Endothelial cell of umbilical vein (primary cell): ENCODE measurements around the gene IDNK. TPM values are rescaled to one million over a fixed set of nuclear protein-coding genes. Genes with fewer than 3 reads are reported as not detected.

Experiments used
- BruUV-seq: library from RNA; stranded (reverse); fragments of 400-500 nt; replicated peaks from 2 replicates; lab custom pipeline; 2021; lab: Mats Ljungman, UMichigan
- CTCF ChIA-PET: fragments of 300-600, 350-600 bp; sonication (Branson Sonifier 250); formaldehyde crosslinking; loops from one replicate; lab custom pipeline; 2021; ENCODE audit warnings: antibody characterized with exemption, inconsistent platforms; lab: Charles Lee
- POLR2A ChIA-PET: fragments of 300-600, 350-600 bp; sonication (Branson Sonifier 250); formaldehyde crosslinking; loops from one replicate; lab custom pipeline; 2021; ENCODE audit warnings: antibody characterized with exemption, inconsistent platforms; lab: Charles Lee
- DNase-seq: peaks from one replicate; pipeline ENCODE4 v3.0.0-alpha.2; 2011; ENCODE audit warnings: low read depth, low spot score
- FAIRE-seq: peaks from 2 replicates; lab custom pipeline; 2011; peaks lifted over from hg19 to GRCh38; lab: Jason Lieb, UNC
- H2AFZ ChIP-seq: 2 replicates; pipeline ENCODE4 v1.6.0; 2012; ENCODE audit warnings: low read depth, low read length, control low read depth, inconsistent platforms
- H3K27ac ChIP-seq: 2 replicates; pipeline ENCODE4 v1.5.1; 2011; ENCODE audit warnings: low read depth, mild to moderate bottlenecking, control low read depth, low read length, moderate library complexity; ENCODE audit not compliant: insufficient read depth
- H3K27me3 ChIP-seq, 2 experiments: 2 replicates each; pipeline versions ENCODE4 v1.6.0 to v1.6.1; 2011; ENCODE audit warnings: low read length in 2 of 2, mixed read lengths in 1 of 2; ENCODE audit not compliant: control insufficient read depth in 2 of 2, insufficient read depth in 2 of 2
- H3K36me3 ChIP-seq, 2 experiments: 2 replicates in 1 of 2; 3 replicates in 1 of 2; pipeline ENCODE4 v1.5.1; 2011; ENCODE audit warnings: low read length in 2 of 2, mild to moderate bottlenecking in 1 of 2, moderate library complexity in 1 of 2; ENCODE audit not compliant: control insufficient read depth in 2 of 2, insufficient read depth in 2 of 2; ENCODE audit errors: extremely low read depth in 1 of 2
- H3K4me1 ChIP-seq: 3 replicates; pipeline ENCODE4 v1.5.1; 2011; ENCODE audit warnings: mild to moderate bottlenecking, low read length; ENCODE audit not compliant: control insufficient read depth, insufficient read depth; ENCODE audit errors: extremely low read depth
- H3K4me2 ChIP-seq: 2 replicates; pipeline ENCODE4 v1.6.1; 2011; ENCODE audit warnings: low read length, control low read depth, mixed read lengths; ENCODE audit not compliant: insufficient read depth
- H3K4me3 ChIP-seq, 3 experiments: fragments of 200-600 bp in 1 of 3; sonication (generic), shearing (Covaris generic) in 1 of 3; replicated peaks in 1 of 3; 2 replicates each; pipeline ENCODE4 v1.5.1; 2011 to 2016; ENCODE audit warnings: control low read depth in 3 of 3, low read length in 3 of 3, mild to moderate bottlenecking in 2 of 3, inconsistent platforms in 1 of 3, low read depth in 1 of 3, moderate library complexity in 1 of 3; ENCODE audit not compliant: insufficient read depth in 1 of 3
- H3K79me2 ChIP-seq: 2 replicates; pipeline ENCODE4 v1.6.0; 2012; ENCODE audit warnings: low read length, inconsistent platforms; ENCODE audit not compliant: control insufficient read depth, insufficient read depth
- H3K9ac ChIP-seq: replicated peaks from 2 replicates; pipeline ENCODE3; 2011; ENCODE audit warnings: low read length, control low read depth; ENCODE audit not compliant: insufficient read depth; ENCODE audit errors: extremely low read depth
- H3K9me1 ChIP-seq: replicated peaks from 3 replicates; pipeline ENCODE4 v1.6.0; 2011; ENCODE audit warnings: mild to moderate bottlenecking, low read length; ENCODE audit not compliant: control insufficient read depth, insufficient read depth; ENCODE audit errors: extremely low read depth
- H3K9me3 ChIP-seq: replicated peaks from 2 replicates; pipeline ENCODE4 v1.5.1; 2012; ENCODE audit warnings: low read length, inconsistent platforms; ENCODE audit not compliant: control insufficient read depth, insufficient read depth
- H4K20me1 ChIP-seq: replicated peaks from 2 replicates; pipeline ENCODE3; 2011; ENCODE audit warnings: mild to moderate bottlenecking, low read length; ENCODE audit not compliant: control insufficient read depth, insufficient read depth; ENCODE audit errors: extremely low read depth
- EZH2 ChIP-seq: IDR thresholded peaks from 2 replicates; pipeline ENCODE4 v1.6.1; 2012; ENCODE audit warnings: borderline replicate concordance, low read depth, mild to moderate bottlenecking, moderate library complexity, low read length, inconsistent platforms; ENCODE audit not compliant: severe bottlenecking
- FOS ChIP-seq: IDR thresholded peaks from 2 replicates; pipeline ENCODE4 v1.6.1; 2011; ENCODE audit warnings: mild to moderate bottlenecking, low read length, moderate library complexity, borderline replicate concordance; ENCODE audit not compliant: insufficient read depth
- GATA2 ChIP-seq: IDR thresholded peaks from 2 replicates; pipeline ENCODE4 v1.7.0; 2011; ENCODE audit warnings: low read depth, mild to moderate bottlenecking, moderate library complexity, mixed read lengths, low read length; ENCODE audit not compliant: insufficient read length, insufficient read depth
- JUN ChIP-seq: IDR thresholded peaks from 2 replicates; pipeline ENCODE4 v1.6.1; 2011; ENCODE audit warnings: borderline replicate concordance, low read depth; ENCODE audit not compliant: insufficient read length, insufficient read depth
- MYC ChIP-seq: IDR thresholded peaks from one replicate; pipeline ENCODE4 v1.6.1; 2011; ENCODE audit warnings: mild to moderate bottlenecking, low read depth, low read length
- POLR2A ChIP-seq: IDR thresholded peaks from 2 replicates; pipeline ENCODE4 v1.6.1; 2012; ENCODE audit warnings: low read depth, mild to moderate bottlenecking, control low read depth, low read length
- POLR2AphosphoS5 ChIP-seq: IDR thresholded peaks from 2 replicates; pipeline ENCODE4 v1.6.1; 2012; ENCODE audit warnings: low read depth, mild to moderate bottlenecking, control low read depth, low read length, moderate library complexity; ENCODE audit not compliant: insufficient read depth
- dilution Hi-C: fragments of 300-500 bp; cut with MboI; formaldehyde crosslinking; loops from one replicate; pipeline ENCODE4 v1.15.0; 2019; ENCODE audit warnings: low sequenced_read_pairs; ENCODE audit not compliant: extremely low pct_ligation_motif_present
- intact Hi-C: fragments of 100-400 bp; cut with micrococcal nuclease; formaldehyde crosslinking; loops from one replicate; pipeline ENCODE4 v1.10.0; 2022
- polyA plus RNA-seq, 4 experiments: library from polyadenylated mRNA; depleted of rRNA in 3 of 4; stranded (reverse) in 3 of 4; unstranded in 1 of 4; fragments of >200 nt; gene quantifications; 2 replicates each; pipeline versions ENCODE4 v1.2.1 to v1.2.3, GENCODE V29; 2011 to 2012; ENCODE audit warnings: missing spikeins in 1 of 4
- total RNA-seq: library from RNA; stranded (reverse); gene quantifications from 2 replicates; pipeline ENCODE4 v1.2.3, GENCODE V29; 2021
- TF ChIP-seq, protein P1 (sequence below), 2 donors: IDR thresholded peaks; 1 replicate in 1 of 2; 2 replicates in 1 of 2; pipeline ENCODE4 v1.5.1; 2011; ENCODE audit warnings: low read length in 2 of 2, mild to moderate bottlenecking in 2 of 2, moderate library complexity in 2 of 2, control low read depth in 1 of 2, inconsistent platforms in 1 of 2, low read depth in 1 of 2; ENCODE audit not compliant: insufficient read depth in 1 of 2; ENCODE audit errors: extremely low read depth in 1 of 2
- TF ChIP-seq, protein P2 (sequence below): IDR thresholded peaks from 2 replicates; pipeline ENCODE4 v1.6.1; 2011; ENCODE audit not compliant: insufficient read depth, insufficient read length

IDNK gene
- total and polyA plus RNA-seq, 2 donors (not counting 3 experiments of a cell fraction or from before 2014, with no cell fraction given) = 2.7 to 4.5 TPM

DNA sequence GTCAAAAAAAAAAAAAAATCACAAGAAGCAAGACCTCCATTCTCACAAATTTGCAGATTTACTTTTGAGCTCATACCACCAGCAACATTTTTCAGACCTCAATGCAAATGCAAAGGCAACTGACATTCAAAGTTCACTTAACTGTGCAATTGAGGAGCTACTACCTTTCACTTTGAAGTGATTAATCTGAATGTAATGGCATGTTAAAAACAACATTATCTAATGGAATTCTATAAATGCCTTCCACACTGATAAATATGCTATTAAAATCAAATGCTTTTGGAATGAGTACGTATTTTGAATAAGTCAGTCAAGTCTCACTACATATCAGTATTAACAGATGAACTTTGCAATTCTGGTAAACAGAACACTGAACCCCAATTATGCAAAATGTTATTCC is 52.5 kb downstream of the IDNK start:
- DNase-seq = no peak
- no peak overlapping the region for H3K27ac ChIP-seq
- H3K9ac ChIP-seq = no peak overlapping the region
- H4K20me1 ChIP-seq = no peaks in the 10 kb centered on the region
- intact Hi-C loops (no loop called here), dilution Hi-C loops (no loop called here)
- H3K4me2 ChIP-seq = no peak overlapping the region
- no peak overlapping the region for H2AFZ ChIP-seq
- TF ChIP-seq POLR2A (no peak), POLR2AphosphoS5 (no peak), MYC (no peak), FOS (no peak), EZH2 (no peak), JUN (no peak), GATA2 (no peak)
- TF ChIP-seq, protein P1, sequence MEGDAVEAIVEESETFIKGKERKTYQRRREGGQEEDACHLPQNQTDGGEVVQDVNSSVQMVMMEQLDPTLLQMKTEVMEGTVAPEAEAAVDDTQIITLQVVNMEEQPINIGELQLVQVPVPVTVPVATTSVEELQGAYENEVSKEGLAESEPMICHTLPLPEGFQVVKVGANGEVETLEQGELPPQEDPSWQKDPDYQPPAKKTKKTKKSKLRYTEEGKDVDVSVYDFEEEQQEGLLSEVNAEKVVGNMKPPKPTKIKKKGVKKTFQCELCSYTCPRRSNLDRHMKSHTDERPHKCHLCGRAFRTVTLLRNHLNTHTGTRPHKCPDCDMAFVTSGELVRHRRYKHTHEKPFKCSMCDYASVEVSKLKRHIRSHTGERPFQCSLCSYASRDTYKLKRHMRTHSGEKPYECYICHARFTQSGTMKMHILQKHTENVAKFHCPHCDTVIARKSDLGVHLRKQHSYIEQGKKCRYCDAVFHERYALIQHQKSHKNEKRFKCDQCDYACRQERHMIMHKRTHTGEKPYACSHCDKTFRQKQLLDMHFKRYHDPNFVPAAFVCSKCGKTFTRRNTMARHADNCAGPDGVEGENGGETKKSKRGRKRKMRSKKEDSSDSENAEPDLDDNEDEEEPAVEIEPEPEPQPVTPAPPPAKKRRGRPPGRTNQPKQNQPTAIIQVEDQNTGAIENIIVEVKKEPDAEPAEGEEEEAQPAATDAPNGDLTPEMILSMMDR (IDR thresholded peaks at IDR 0.05; ENCODE audit: extremely low read depth in 1 of 2, insufficient read depth in 1 of 2, low read depth in 1 of 2, low read length in 2 of 2) = no peak
- TF ChIP-seq, protein P2, sequence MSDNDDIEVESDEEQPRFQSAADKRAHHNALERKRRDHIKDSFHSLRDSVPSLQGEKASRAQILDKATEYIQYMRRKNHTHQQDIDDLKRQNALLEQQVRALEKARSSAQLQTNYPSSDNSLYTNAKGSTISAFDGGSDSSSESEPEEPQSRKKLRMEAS = no peak
- peaks cover 65% of the 10 kb centered on the region for H3K79me2 ChIP-seq
- H3K27me3 ChIP-seq = no peaks in the 10 kb centered on the region
- FAIRE-seq = no peak
- no peaks in the 10 kb centered on the region for H3K9me1 ChIP-seq
- H3K9me3 ChIP-seq = no peaks in the 10 kb centered on the region
- no peaks in the 10 kb centered on the region for H3K4me1 ChIP-seq
- POLR2A ChIA-PET = interaction anchor here (1.1 kb wide), 1 partner anchor 9 kb away, joined by 7 read pairs; no protein-coding TSS in a partner anchor
- CTCF ChIA-PET = no interaction called here
- BruUV-seq = no TSS peak
- H3K4me3 ChIP-seq = no peak overlapping the region
- peaks cover 13 to 25% of the 10 kb centered on the region in 2 experiments for H3K36me3 ChIP-seq
